ENCODE measurements around the gene AGAP1. TPM values are rescaled to one million over a fixed set of nuclear protein-coding genes. Genes with fewer than 3 reads are reported as not detected.

Gene AGAP1
- total RNA-seq, 1 experiment from 2014 or later, result 25.8 TPM

- H3K4me1 Mint-ChIP-seq, result peaks cover 31 to 47% of the 10 kb centered on the region in 2 experiments
- peaks cover 96% of the 10 kb centered on the region for H3K27me3 Mint-ChIP-seq (ENCODE audit: low read depth)
- no peak overlapping the region for H3K27ac Mint-ChIP-seq
- no peak overlapping the region for H2BK20ac ChIP-seq (ENCODE audit: low read depth, low read length, poor library complexity, severe bottlenecking)
- no peak overlapping the region for H2BK5ac ChIP-seq (ENCODE audit: insufficient read length, low read length)
- H3K4ac ChIP-seq (ENCODE audit: low read depth, low read length), result no peak overlapping the region
- H3K79me1 ChIP-seq (ENCODE audit: insufficient read depth, low read depth, low read length, poor library complexity, severe bottlenecking), result no peaks in the 10 kb centered on the region
- H4K91ac ChIP-seq (ENCODE audit: insufficient read length, low read depth, low read length), result no peak overlapping the region
- H3K9me3 ChIP-seq (ENCODE audit: control insufficient read depth, low read depth, low read length), result no peaks in the 10 kb centered on the region
- H2BK120ac ChIP-seq (ENCODE audit: low read depth, low read length, poor library complexity, severe bottlenecking), result no peak overlapping the region
- H3T11ph ChIP-seq (ENCODE audit: low read length), result no peak overlapping the region
- peaks cover 3 to 15% of the 10 kb centered on the region in 2 experiments; a peak in 2 of 5 replicates for H3K9me3 Mint-ChIP-seq
- TF ChIP-seq, protein P1, sequence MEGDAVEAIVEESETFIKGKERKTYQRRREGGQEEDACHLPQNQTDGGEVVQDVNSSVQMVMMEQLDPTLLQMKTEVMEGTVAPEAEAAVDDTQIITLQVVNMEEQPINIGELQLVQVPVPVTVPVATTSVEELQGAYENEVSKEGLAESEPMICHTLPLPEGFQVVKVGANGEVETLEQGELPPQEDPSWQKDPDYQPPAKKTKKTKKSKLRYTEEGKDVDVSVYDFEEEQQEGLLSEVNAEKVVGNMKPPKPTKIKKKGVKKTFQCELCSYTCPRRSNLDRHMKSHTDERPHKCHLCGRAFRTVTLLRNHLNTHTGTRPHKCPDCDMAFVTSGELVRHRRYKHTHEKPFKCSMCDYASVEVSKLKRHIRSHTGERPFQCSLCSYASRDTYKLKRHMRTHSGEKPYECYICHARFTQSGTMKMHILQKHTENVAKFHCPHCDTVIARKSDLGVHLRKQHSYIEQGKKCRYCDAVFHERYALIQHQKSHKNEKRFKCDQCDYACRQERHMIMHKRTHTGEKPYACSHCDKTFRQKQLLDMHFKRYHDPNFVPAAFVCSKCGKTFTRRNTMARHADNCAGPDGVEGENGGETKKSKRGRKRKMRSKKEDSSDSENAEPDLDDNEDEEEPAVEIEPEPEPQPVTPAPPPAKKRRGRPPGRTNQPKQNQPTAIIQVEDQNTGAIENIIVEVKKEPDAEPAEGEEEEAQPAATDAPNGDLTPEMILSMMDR (conservative IDR thresholded peaks at IDR 0.05), result no peak
- H4K20me1 ChIP-seq (ENCODE audit: control insufficient read depth, insufficient read depth, insufficient read length), result no peaks in the 10 kb centered on the region
- no peak overlapping the region for H4K8ac ChIP-seq (replicated peaks; ENCODE audit: insufficient read length, low read depth, low read length)
- H4K5ac ChIP-seq (ENCODE audit: insufficient read length, low read depth, low read length), result no peak overlapping the region
- H3K23ac ChIP-seq (ENCODE audit: insufficient read length, low read depth, low read length), result no peak overlapping the region
- H3K27ac ChIP-seq (ENCODE audit: insufficient read length, low read depth, low read length), result no peak overlapping the region
- peak overlapping the region in 1 of 2 experiments; percentile 20; a peak in 1 of 5 replicates for H3K4me3 Mint-ChIP-seq
- H3K4me1 ChIP-seq (ENCODE audit: insufficient read depth, low read length), result peaks cover 16% of the 10 kb centered on the region; the same call in 1 of the 2 replicates
- no peak overlapping the region for H2BK12ac ChIP-seq (ENCODE audit: insufficient read length, low read depth, low read length)
- H2BK15ac ChIP-seq (ENCODE audit: low read depth, low read length), result no peak overlapping the region; the same call in 1 of the 2 replicates
- H2AFZ ChIP-seq (ENCODE audit: low read length), result no peak overlapping the region
- H3K56ac ChIP-seq (ENCODE audit: insufficient read length, low read depth, low read length), result no peak overlapping the region
- H2AK5ac ChIP-seq (ENCODE audit: insufficient read length, low read length), result no peak overlapping the region
- H3K23me2 ChIP-seq (ENCODE audit: insufficient read length, low read depth, low read length, poor library complexity, severe bottlenecking), result peaks cover 26% of the 10 kb centered on the region
- H3K14ac ChIP-seq (ENCODE audit: insufficient read depth, low read length), result no peak overlapping the region
- no peak overlapping the region for H3K18ac ChIP-seq (ENCODE audit: insufficient read length, low read depth, low read length)
- WGBS (ENCODE audit: extremely low coverage, insufficient read length, low lambda C conversion rate), result no CpG with 5 or more reads among the region's 21 CpGs
- peaks cover 41% of the 10 kb centered on the region for H3K27me3 ChIP-seq (ENCODE audit: insufficient read depth, low read length)
- peaks cover 0 to 2% (median 0%) of the 10 kb centered on the region in 3 experiments; a peak in 1 of 7 replicates for H3K36me3 Mint-ChIP-seq (ENCODE audit: insufficient read depth in 1 of 3, low read depth in 3 of 3)
- DNase-seq, result no peak
- H3K4me2 ChIP-seq (ENCODE audit: insufficient read depth, insufficient read length, low read length), result no peak overlapping the region
- H3K9ac ChIP-seq (ENCODE audit: extremely low read depth, insufficient read length, low read length), result no peak overlapping the region
- H3K79me2 ChIP-seq (ENCODE audit: insufficient read depth, low read length), result no peaks in the 10 kb centered on the region
These were observed 683.1 kb downstream of the AGAP1 start for GRCh38 chr2:236176951-236177350.

Measured in H9 (cell line).